ENCODE results near the gene ROPN1B. TPM values are rescaled to one million over a fixed set of nuclear protein-coding genes. Genes with fewer than 3 reads are reported as not detected.

Gene ROPN1B
- total and polyA plus RNA-seq, 2 donors, result 0.21 TPM; not detected in 1

DNA sequence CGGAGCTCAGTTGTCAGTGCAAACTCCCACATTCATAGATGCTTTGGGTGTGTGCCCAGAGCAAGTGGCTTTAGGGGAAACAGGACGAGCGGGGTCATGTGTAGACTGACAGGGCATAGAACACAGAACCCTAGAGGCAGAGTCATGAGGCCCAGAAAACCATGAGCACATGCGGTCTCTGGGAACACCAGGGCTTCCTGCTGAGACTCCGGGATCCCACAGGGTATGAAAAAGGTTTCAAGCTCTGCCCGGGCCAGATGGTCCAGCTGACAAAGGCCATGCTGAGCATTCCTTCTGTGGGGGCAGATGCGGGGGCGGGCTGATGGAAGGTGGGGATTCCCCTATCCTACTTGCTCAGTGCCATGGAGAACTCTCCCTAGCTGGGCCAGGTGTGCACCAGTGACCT is 44.8 kb downstream of the ROPN1B start:
- no peak for DNase-seq (ENCODE audit: low read depth in 6 of 9, low spot score in 9 of 9)
- H3K9me3 ChIP-seq (ENCODE audit: control insufficient read depth in 2 of 2, insufficient read depth in 1 of 2, low read length in 1 of 2), result no peaks in the 10 kb centered on the region
- no peaks in the 10 kb centered on the region for H3K4me1 ChIP-seq (ENCODE audit: control insufficient read depth in 2 of 2, insufficient read depth in 2 of 2, low read length in 2 of 2)
- H3K4me3 ChIP-seq (ENCODE audit: low read length in 2 of 2), result no peak overlapping the region
- WGBS, result 98% methylated on average over 8 of the region's 8 CpGs
- H3K27me3 ChIP-seq (ENCODE audit: control insufficient read depth in 2 of 2, insufficient read depth in 1 of 2, low read length in 1 of 2), result no peaks in the 10 kb centered on the region
- no peak overlapping the region for H3K27ac ChIP-seq (ENCODE audit: low read depth in 1 of 2, low read length in 1 of 2)
- peaks cover 43 to 46% of the 10 kb centered on the region in 2 donors for H3K36me3 ChIP-seq (ENCODE audit: control insufficient read depth in 2 of 2, insufficient read depth in 2 of 2, low read length in 1 of 2)

- H3K4me1 ChIP-seq (ENCODE audit: control insufficient read depth in 2 of 2, insufficient read depth in 2 of 2, low read length in 2 of 2), result no peaks in the 10 kb centered on the region
- no peak overlapping the region for H3K4me3 ChIP-seq (ENCODE audit: low read length in 2 of 2)
- no peak for DNase-seq (ENCODE audit: low read depth in 6 of 9, low spot score in 9 of 9)
- 96% methylated on average over 4 of the region's 4 CpGs for WGBS
- no peaks in the 10 kb centered on the region for H3K9me3 ChIP-seq (ENCODE audit: control insufficient read depth in 2 of 2, insufficient read depth in 1 of 2, low read length in 1 of 2)
- H3K27me3 ChIP-seq (ENCODE audit: control insufficient read depth in 2 of 2, insufficient read depth in 1 of 2, low read length in 1 of 2), result no peaks in the 10 kb centered on the region
- peaks cover 42 to 47% of the 10 kb centered on the region in 2 donors for H3K36me3 ChIP-seq (ENCODE audit: control insufficient read depth in 2 of 2, insufficient read depth in 2 of 2, low read length in 1 of 2)
- H3K27ac ChIP-seq (ENCODE audit: low read depth in 1 of 2, low read length in 1 of 2), result no peak overlapping the region
Measured at GRCh38 chr3:126014252-126014651, 45.3 kb downstream of the ROPN1B start.

- no peaks in the 10 kb centered on the region for H3K9me3 ChIP-seq (ENCODE audit: control insufficient read depth in 2 of 2, insufficient read depth in 1 of 2, low read length in 1 of 2)
- no peaks in the 10 kb centered on the region for H3K27me3 ChIP-seq (ENCODE audit: control insufficient read depth in 2 of 2, insufficient read depth in 1 of 2, low read length in 1 of 2)
- no peak for DNase-seq (ENCODE audit: low read depth in 6 of 9, low spot score in 9 of 9)
- no peaks in the 10 kb centered on the region for H3K4me1 ChIP-seq (ENCODE audit: control insufficient read depth in 2 of 2, insufficient read depth in 2 of 2, low read length in 2 of 2)
- H3K36me3 ChIP-seq (ENCODE audit: control insufficient read depth in 2 of 2, insufficient read depth in 2 of 2, low read length in 1 of 2), result peaks cover 46 to 47% of the 10 kb centered on the region in 2 donors
- 92% methylated on average over 10 of the region's 10 CpGs for WGBS
- H3K27ac ChIP-seq (ENCODE audit: low read depth in 1 of 2, low read length in 1 of 2), result no peak overlapping the region
- no peak overlapping the region for H3K4me3 ChIP-seq (ENCODE audit: low read length in 2 of 2)
Measured at GRCh38 chr3:126015075-126015474, 46.1 kb downstream of the ROPN1B start.

DNA sequence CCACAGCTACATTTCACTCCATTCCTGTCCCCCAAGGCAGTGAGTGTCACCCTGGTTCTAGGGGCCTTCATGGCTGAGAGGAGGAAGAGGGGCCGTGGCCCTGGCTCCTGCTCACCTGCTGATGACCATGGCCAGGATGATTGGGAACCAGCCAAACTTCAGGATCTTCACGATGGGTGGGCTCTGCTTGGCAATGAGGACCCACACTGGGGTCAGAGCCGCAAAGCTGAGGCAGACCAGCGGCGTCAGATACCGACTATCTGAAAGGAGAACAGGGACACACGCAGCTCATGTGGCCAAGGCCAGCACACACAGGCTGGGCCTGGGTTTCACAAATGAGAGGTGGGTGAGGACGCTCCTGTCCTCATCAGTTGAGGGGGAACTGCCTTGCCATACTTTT is 47.6 kb downstream of the ROPN1B start:
- no peaks in the 10 kb centered on the region for H3K9me3 ChIP-seq (ENCODE audit: control insufficient read depth in 2 of 2, insufficient read depth in 1 of 2, low read length in 1 of 2)
- H3K4me1 ChIP-seq (ENCODE audit: control insufficient read depth in 2 of 2, insufficient read depth in 2 of 2, low read length in 2 of 2), result no peaks in the 10 kb centered on the region
- H3K27ac ChIP-seq (ENCODE audit: low read depth in 1 of 2, low read length in 1 of 2), result no peak overlapping the region
- H3K27me3 ChIP-seq (ENCODE audit: control insufficient read depth in 2 of 2, insufficient read depth in 1 of 2, low read length in 1 of 2), result no peaks in the 10 kb centered on the region
- no peak overlapping the region for H3K4me3 ChIP-seq (ENCODE audit: low read length in 2 of 2)
- H3K36me3 ChIP-seq (ENCODE audit: control insufficient read depth in 2 of 2, insufficient read depth in 2 of 2, low read length in 1 of 2), result peaks cover 38 to 54% of the 10 kb centered on the region in 2 donors
- DNase-seq (ENCODE audit: low read depth in 6 of 9, low spot score in 9 of 9), result no peak
- WGBS, result over 99% methylated on average over 8 of the region's 8 CpGs

DNA sequence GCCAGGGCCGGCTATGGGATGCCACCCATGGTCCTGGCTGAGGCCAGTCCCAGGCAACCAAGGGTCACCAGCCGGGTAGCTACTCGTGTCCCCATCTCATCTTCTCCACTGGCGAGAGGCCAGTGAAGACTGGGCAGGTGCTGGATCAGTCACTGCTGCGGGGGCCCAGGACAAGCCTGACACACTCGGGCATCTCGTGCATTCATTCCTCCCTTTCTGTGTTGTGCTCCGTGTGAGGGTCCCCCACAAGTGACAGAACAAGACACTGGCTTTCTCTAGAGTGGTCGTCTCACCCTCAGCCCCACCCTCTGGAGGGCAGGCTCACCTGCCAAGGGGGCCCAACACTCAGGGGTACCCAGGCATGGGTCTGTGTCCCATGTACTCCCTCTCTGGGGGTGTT is 48.4 kb downstream of the ROPN1B start:
- H3K27ac ChIP-seq (ENCODE audit: low read depth in 1 of 2, low read length in 1 of 2), result no peak overlapping the region
- H3K9me3 ChIP-seq (ENCODE audit: control insufficient read depth in 2 of 2, insufficient read depth in 1 of 2, low read length in 1 of 2), result no peaks in the 10 kb centered on the region
- no peak overlapping the region for H3K4me3 ChIP-seq (ENCODE audit: low read length in 2 of 2)
- H3K4me1 ChIP-seq (ENCODE audit: control insufficient read depth in 2 of 2, insufficient read depth in 2 of 2, low read length in 2 of 2), result no peaks in the 10 kb centered on the region
- peaks cover 36 to 54% of the 10 kb centered on the region in 2 donors for H3K36me3 ChIP-seq (ENCODE audit: control insufficient read depth in 2 of 2, insufficient read depth in 2 of 2, low read length in 1 of 2)
- DNase-seq (ENCODE audit: low read depth in 6 of 9, low spot score in 9 of 9), result no peak
- WGBS, result 96% methylated on average over 9 of the region's 9 CpGs
- no peaks in the 10 kb centered on the region for H3K27me3 ChIP-seq (ENCODE audit: control insufficient read depth in 2 of 2, insufficient read depth in 1 of 2, low read length in 1 of 2)

DNA sequence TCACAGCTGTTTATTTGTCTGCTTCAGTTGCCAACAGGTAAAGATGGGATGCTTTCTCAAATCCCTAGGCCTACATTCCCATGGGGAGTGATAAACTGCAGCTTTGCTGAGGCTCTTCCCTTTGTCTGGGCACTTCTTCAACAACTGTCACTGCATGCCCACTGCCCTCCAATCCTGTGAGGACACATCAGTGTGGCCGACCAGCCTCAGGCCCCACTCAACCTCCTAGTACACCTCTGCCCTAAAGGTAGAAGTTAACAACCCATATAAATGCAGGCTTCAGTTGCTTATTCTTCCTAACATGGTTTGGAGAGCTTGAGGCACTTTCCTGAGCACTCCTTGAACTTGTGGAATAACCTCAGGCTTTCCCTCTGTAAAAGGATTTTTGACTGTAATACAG is 49.6 kb downstream of the ROPN1B start:
- H3K9me3 ChIP-seq (ENCODE audit: control insufficient read depth in 2 of 2, insufficient read depth in 1 of 2, low read length in 1 of 2), result no peaks in the 10 kb centered on the region
- DNase-seq (ENCODE audit: low read depth in 6 of 9, low spot score in 9 of 9), result no peak
- peaks cover 42 to 57% of the 10 kb centered on the region in 2 donors for H3K36me3 ChIP-seq (ENCODE audit: control insufficient read depth in 2 of 2, insufficient read depth in 2 of 2, low read length in 1 of 2)
- no peaks in the 10 kb centered on the region for H3K4me1 ChIP-seq (ENCODE audit: control insufficient read depth in 2 of 2, insufficient read depth in 2 of 2, low read length in 2 of 2)
- no peak overlapping the region for H3K4me3 ChIP-seq (ENCODE audit: low read length in 2 of 2)
- H3K27ac ChIP-seq (ENCODE audit: low read depth in 1 of 2, low read length in 1 of 2), result no peak overlapping the region
- 95% methylated on average over 1 of the region's 1 CpG for WGBS
- no peaks in the 10 kb centered on the region for H3K27me3 ChIP-seq (ENCODE audit: control insufficient read depth in 2 of 2, insufficient read depth in 1 of 2, low read length in 1 of 2)

DNA sequence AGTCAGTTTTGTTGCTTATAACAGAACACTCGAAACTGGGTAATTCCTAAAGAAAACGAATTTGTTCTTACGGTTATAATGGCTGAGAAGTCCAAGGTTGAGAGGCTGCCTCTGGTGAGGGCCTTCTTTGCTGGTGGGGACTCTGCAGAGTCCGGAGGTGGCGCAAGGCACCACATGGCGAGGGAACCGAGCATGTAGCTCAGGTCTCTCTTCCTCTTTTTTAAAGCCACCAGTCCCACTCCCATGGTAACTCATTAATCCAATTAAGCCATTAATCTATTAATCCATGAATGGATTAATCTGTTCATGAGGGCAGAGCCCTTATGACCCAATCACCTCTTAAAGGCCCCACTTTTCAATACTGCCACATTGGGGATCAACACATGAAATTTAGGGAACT is 50.0 kb downstream of the ROPN1B start:
- no peaks in the 10 kb centered on the region for H3K4me1 ChIP-seq (ENCODE audit: control insufficient read depth in 2 of 2, insufficient read depth in 2 of 2, low read length in 2 of 2)
- H3K4me3 ChIP-seq (ENCODE audit: low read length in 2 of 2), result no peak overlapping the region
- WGBS, result 97% methylated on average over 7 of the region's 7 CpGs
- H3K27ac ChIP-seq (ENCODE audit: low read depth in 1 of 2, low read length in 1 of 2), result no peak overlapping the region
- DNase-seq (ENCODE audit: low read depth in 6 of 9, low spot score in 9 of 9), result no peak
- H3K27me3 ChIP-seq (ENCODE audit: control insufficient read depth in 2 of 2, insufficient read depth in 1 of 2, low read length in 1 of 2), result no peaks in the 10 kb centered on the region
- no peaks in the 10 kb centered on the region for H3K9me3 ChIP-seq (ENCODE audit: control insufficient read depth in 2 of 2, insufficient read depth in 1 of 2, low read length in 1 of 2)
- H3K36me3 ChIP-seq (ENCODE audit: control insufficient read depth in 2 of 2, insufficient read depth in 2 of 2, low read length in 1 of 2), result peaks cover 44 to 57% of the 10 kb centered on the region in 2 donors

- WGBS, result 89% methylated on average over 5 of the region's 5 CpGs
- Histone ChIP-seq H3K27me3 (ENCODE audit: control insufficient read depth in 2 of 2, insufficient read depth in 1 of 2, low read length in 1 of 2) (no peaks in the 10 kb centered on the region), H3K9me3 (ENCODE audit: control insufficient read depth in 2 of 2, insufficient read depth in 1 of 2, low read length in 1 of 2) (no peaks in the 10 kb centered on the region), H3K27ac (ENCODE audit: low read depth in 1 of 2, low read length in 1 of 2) (no peak overlapping the region), H3K4me3 (ENCODE audit: low read length in 2 of 2) (no peak overlapping the region), H3K36me3 (ENCODE audit: control insufficient read depth in 2 of 2, insufficient read depth in 2 of 2, low read length in 1 of 2) (peaks cover 44 to 58% of the 10 kb centered on the region in 2 donors), H3K4me1 (ENCODE audit: control insufficient read depth in 2 of 2, insufficient read depth in 2 of 2, low read length in 2 of 2) (no peaks in the 10 kb centered on the region)
- no peak for DNase-seq (ENCODE audit: low read depth in 6 of 9, low spot score in 9 of 9)
Measured at GRCh38 chr3:126019683-126020082, 50.7 kb downstream of the ROPN1B start.

DNA sequence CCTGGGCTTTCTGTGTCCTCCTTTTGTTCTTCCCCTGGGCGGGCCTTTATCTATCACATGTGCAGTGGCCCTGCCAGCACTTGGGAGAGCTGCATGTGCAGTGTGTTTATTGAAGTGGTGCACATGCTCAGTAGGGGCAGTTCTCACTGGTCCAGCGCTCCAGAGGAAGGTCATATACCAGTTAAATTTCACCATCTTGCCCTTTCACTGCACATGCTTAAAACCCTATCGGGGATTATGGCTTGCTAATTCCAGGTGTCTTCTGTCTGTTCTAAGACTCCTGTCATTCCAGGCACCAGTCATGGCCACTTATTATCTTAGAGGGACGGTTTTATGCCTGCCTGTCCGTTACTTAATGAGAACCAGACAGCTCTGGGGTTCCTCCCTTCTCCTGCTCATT is 52.2 kb downstream of the ROPN1B start:
- no peak for DNase-seq (ENCODE audit: low read depth in 6 of 9, low spot score in 9 of 9)
- WGBS, result 87% methylated on average over 5 of the region's 5 CpGs
- H3K36me3 ChIP-seq (ENCODE audit: control insufficient read depth in 2 of 2, insufficient read depth in 2 of 2, low read length in 1 of 2), result peaks cover 37 to 66% of the 10 kb centered on the region in 2 donors

DNA sequence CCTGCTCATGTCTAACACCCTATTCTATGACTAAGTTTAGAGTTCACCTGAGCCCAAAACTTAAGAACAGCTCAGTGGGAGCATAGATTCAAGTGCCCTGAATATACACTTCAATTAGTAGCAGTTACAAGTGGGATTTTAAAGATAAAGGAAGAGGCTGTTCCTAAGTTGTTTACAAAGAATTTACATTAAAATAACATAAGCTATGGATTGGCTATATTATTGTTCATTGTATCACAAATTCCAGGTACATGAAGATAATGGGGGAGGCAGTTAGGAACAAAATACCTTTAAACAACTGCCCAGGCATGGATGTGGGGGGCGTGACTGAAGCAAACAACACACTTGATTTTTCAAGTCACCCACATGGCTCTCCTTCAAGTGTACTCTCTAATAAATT is 52.7 kb downstream of the ROPN1B start:
- Histone ChIP-seq H3K27me3 (ENCODE audit: control insufficient read depth in 2 of 2, insufficient read depth in 1 of 2, low read length in 1 of 2) (no peaks in the 10 kb centered on the region), H3K4me3 (ENCODE audit: low read length in 2 of 2) (no peak overlapping the region), H3K36me3 (ENCODE audit: control insufficient read depth in 2 of 2, insufficient read depth in 2 of 2, low read length in 1 of 2) (peaks cover 32 to 69% of the 10 kb centered on the region in 2 donors), H3K9me3 (ENCODE audit: control insufficient read depth in 2 of 2, insufficient read depth in 1 of 2, low read length in 1 of 2) (peaks cover 0 to 1% of the 10 kb centered on the region in 2 donors), H3K27ac (ENCODE audit: low read depth in 1 of 2, low read length in 1 of 2) (no peak overlapping the region), H3K4me1 (ENCODE audit: control insufficient read depth in 2 of 2, insufficient read depth in 2 of 2, low read length in 2 of 2) (peaks cover 0 to 2% of the 10 kb centered on the region in 2 donors)
- DNase-seq (ENCODE audit: low read depth in 6 of 9, low spot score in 9 of 9), result no peak
- 100% methylated on average over 1 of the region's 1 CpG for WGBS

More for the DNA sequence above, 52.2 kb downstream of the ROPN1B start:
- Histone ChIP-seq H3K9me3 (ENCODE audit: control insufficient read depth in 2 of 2, insufficient read depth in 1 of 2, low read length in 1 of 2) (peaks cover 0 to 1% of the 10 kb centered on the region in 2 donors), H3K27ac (ENCODE audit: low read depth in 1 of 2, low read length in 1 of 2) (no peak overlapping the region), H3K4me3 (ENCODE audit: low read length in 2 of 2) (no peak overlapping the region), H3K4me1 (ENCODE audit: control insufficient read depth in 2 of 2, insufficient read depth in 2 of 2, low read length in 2 of 2) (no peaks in the 10 kb centered on the region), H3K27me3 (ENCODE audit: control insufficient read depth in 2 of 2, insufficient read depth in 1 of 2, low read length in 1 of 2) (no peaks in the 10 kb centered on the region)

Data from thymus (tissue), 11 donors.